EL (cell line): Measurements from ENCODE around the gene FGF16.
"Not testable (repeated sequence)": the region's sequence is repeated elsewhere in the genome, so short reads cannot be mapped to it uniquely, and the experiment has no call there.

ENCODE experiments used
- DNase-seq: peaks from one replicate; pipeline ENCODE4 v3.0.0-alpha.2; 2016

The FGF16 gene

GRCh38 chrX:77447653-77448569, 722 bp downstream of the FGF16 start:
- no peak for DNase-seq

GRCh38 chrX:77450415-77450814, 3.2 kb downstream of the FGF16 start:
- DNase-seq: no peak

DNA sequence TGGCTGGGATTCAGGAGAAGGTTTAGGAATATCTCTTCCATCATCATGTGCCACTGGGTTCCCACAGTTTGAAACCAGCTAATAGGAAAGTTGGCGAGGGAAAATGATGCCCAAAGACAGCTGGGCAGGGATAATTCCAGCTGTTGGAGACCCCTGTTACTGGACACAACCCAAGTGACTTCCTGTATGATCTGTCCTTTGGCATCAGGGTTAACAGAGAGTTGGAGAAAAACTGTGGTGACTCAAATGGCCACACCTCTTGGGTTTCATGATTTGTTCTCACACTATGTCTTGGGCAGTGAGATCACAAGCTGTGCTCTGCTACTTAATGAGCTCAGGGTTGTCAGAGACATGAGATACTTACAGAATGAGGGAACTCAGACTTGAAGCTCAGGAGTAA, 3.8 kb downstream of the FGF16 start:
- DNase-seq: peak; percentile 58

GRCh38 chrX:77453190-77453589, 6.0 kb downstream of the FGF16 start:
- no peak for DNase-seq

DNA sequence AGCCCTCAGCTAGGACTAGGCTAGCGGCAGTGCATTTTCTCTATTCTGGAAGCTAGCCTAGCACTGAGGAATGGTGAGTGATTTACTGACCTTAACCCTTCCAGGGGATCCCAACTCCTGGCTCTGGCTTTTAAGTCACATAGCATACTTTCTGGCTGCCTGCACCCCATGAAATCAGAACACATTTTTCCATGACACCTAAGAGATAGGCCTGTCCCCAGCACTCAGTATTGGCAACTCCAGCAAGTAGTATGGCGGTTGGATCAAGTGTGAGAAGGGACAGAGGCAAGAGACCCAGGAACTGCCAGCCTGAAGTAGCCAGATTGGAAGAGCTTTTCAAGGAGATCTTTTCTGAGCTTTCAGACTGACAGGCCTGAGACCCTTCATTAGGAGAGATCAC, 8.2 kb downstream of the FGF16 start:
- no peak for DNase-seq

- no peak for DNase-seq
Observed at GRCh38 chrX:77484045-77484444, 36.9 kb downstream of the FGF16 start.

DNA sequence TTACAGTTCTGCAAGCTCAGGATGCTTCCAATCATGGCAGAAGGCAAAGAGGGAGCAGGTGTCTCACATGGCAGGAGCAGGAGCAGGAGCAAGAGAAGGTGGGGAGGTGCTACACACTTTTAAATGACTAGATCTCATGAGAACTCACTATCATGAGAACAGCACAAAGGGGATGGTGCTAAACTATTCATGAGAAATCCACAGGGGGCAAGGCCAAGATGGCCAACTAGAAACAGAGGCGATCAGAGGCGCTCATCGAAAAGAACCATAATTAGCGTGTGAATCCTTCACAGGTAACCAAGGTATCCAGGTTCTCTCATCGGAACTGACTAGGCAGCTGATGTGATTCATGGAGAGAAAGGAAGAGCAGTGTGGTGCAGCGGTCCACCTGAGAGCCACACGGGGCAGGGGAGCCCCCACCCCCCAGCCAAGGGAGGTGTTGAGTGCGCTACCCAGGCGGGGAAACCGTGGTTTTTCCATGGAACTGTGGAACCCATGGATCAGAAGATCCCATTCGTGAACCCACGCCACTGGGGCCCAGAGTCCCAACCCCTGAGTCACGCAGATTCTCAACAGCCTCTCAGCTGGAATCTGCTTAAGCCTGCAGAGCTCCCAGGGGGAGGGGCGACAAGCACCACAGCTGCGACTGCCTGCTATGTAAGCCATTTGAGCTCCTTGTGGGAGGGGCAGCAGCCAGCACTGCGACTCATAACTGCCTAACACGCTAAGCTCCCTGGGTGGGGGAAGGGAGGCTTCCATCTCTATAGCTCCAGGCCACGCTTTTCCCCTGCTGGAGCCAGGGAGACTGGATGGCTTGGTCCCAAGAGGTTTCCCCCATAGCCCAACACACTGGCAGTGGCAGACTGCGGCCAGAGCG, 46.7 kb downstream of the FGF16 start:
- peak; percentile 83 for DNase-seq

DNA sequence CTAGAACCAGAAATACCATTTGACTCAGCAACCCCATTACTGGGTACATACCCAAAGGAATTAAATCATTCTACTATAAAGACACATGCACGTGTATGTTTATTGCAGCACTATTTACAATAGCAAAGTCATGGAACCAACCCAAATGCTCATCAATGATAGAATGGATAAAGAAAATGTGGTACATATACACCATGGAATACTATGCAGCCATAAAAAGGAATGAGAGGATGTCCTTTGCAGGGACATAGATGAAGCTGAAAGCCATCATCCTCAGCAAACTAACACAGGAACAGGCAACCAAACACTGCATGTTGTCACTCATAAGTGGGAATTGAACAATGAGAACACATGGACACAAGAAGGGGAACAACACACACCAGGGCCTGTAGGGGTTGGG, 53.0 kb downstream of the FGF16 start:
- DNase-seq: not testable (repeated sequence)

GRCh38 chrX:77502951-77503525, 55.8 kb downstream of the FGF16 start:
- no peak for DNase-seq

- peak; percentile 39 for DNase-seq
Observed at GRCh38 chrX:77505227-77505626, 58.0 kb downstream of the FGF16 start.
